ENCODE data around the gene IGSF21.

DNA sequence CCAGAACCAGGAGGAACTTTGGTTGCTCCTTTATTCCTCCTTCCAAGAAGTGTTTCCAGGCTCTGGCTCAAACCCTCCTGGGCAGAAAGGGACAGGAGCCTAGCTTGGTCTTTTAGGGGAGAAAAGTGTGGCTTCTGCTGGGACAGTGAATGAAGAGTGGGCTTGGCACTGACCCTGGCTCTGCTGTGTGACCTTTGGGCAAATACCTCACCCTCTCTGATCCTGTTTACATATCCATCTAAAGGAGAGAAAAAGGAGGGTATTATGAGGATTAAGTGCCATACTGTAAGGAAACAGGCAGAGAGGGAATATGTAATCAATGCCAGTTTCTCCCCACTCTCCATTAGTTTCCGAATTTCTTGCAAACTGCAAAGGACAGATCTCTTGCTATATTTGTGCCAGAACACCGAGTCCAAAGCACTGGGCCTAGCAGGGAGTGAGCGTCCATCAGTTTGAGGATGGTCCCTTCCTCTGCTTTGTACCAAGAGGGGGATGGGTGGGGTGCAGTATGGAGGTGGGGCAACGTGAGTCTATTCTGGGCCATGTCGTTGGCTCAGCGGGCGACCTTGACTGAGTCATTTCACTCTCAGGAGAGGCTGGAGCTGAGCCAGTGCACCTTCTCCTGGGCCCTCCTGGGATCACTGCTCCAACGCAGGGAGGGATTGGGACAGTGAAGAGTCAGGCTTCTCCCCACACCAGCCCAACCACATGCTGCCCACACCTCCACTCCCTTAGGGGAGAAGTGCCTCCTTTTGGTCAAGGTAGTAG is 38.4 kb downstream of the IGSF21 start:
- no peak for TF ChIP-seq CTCF (conservative IDR thresholded peaks at IDR 0.05)
- no peak for TF ChIP-seq ZFX (IDR thresholded peaks at IDR 0.05)
